Loucy (cell line): ENCODE results near the gene UNK.

ENCODE experiments used
- H2AFZ ChIP-seq: fragments of 200-600 bp; sonication (generic); 2 replicates; pipeline ENCODE4 v1.6.0; 2016; ENCODE audit warnings: antibody characterized with exemption, mild to moderate bottlenecking, low read length, moderate library complexity
- H3F3A ChIP-seq: fragments of 200-600 bp; 2 replicates; pipeline ENCODE4 v1.6.0; 2016; ENCODE audit warnings: antibody characterized with exemption, low read depth, mild to moderate bottlenecking
- H3K27me3 ChIP-seq: fragments of 200-600 bp; sonication (generic); 2 replicates; pipeline ENCODE4 v1.6.1; 2014; ENCODE audit warnings: low read length, mild to moderate bottlenecking; ENCODE audit not compliant: insufficient read depth, poor library complexity, severe bottlenecking
- H3K36me3 ChIP-seq: fragments of 200-600 bp; sonication (generic); 2 replicates; pipeline ENCODE4 v1.6.1; 2016; ENCODE audit warnings: low read length; ENCODE audit not compliant: insufficient read depth
- H3K4me1 ChIP-seq: fragments of 200-600 bp; sonication (generic); 2 replicates; pipeline ENCODE4 v1.5.1; 2014; ENCODE audit warnings: low read length, mild to moderate bottlenecking; ENCODE audit not compliant: insufficient read depth, poor library complexity, severe bottlenecking
- H3K4me2 ChIP-seq: fragments of 200-600 bp; sonication (generic); 2 replicates; pipeline ENCODE4 v1.6.0; 2014; ENCODE audit warnings: antibody characterized with exemption, low read length, low read depth, mild to moderate bottlenecking; ENCODE audit not compliant: poor library complexity, severe bottlenecking
- H3K4me3 ChIP-seq: fragments of 200-600 bp; sonication (generic); 2 replicates; pipeline ENCODE4 v1.5.1; 2014; ENCODE audit warnings: low read length, mild to moderate bottlenecking, mixed read lengths; ENCODE audit not compliant: poor library complexity, severe bottlenecking
- H3K79me2 ChIP-seq: fragments of 200-600 bp; sonication (generic); 2 replicates; pipeline ENCODE4 v1.6.1; 2014; ENCODE audit warnings: low read length; ENCODE audit not compliant: insufficient read depth
- H3K9ac ChIP-seq: fragments of 200-600 bp; sonication (generic); 2 replicates; pipeline ENCODE4 v1.6.0; 2014; ENCODE audit warnings: mild to moderate bottlenecking, low read depth, low read length, moderate library complexity; ENCODE audit not compliant: poor library complexity, severe bottlenecking
- H3K9me2 ChIP-seq: fragments of 200-600 bp; sonication (generic); replicated peaks from 2 replicates; pipeline ENCODE4 v1.6.1; 2016; ENCODE audit warnings: low read depth, low read length, mixed read lengths
- H3K9me3 ChIP-seq: fragments of 200-600 bp; sonication (generic); 2 replicates; pipeline ENCODE4 v1.6.1; 2014; ENCODE audit warnings: mild to moderate bottlenecking, antibody characterized with exemption, low read length, low read depth; ENCODE audit not compliant: insufficient read depth
- H4K20me1 ChIP-seq: fragments of 200-600 bp; sonication (generic); 2 replicates; pipeline ENCODE4 v1.6.0; 2014; ENCODE audit warnings: antibody characterized with exemption, low read length, mild to moderate bottlenecking; ENCODE audit not compliant: insufficient read depth, poor library complexity, severe bottlenecking
- EZH2phosphoT487 ChIP-seq: fragments of 200-600 bp; IDR thresholded peaks from 2 replicates; pipeline ENCODE4 v1.6.1; 2018; ENCODE audit warnings: antibody characterized with exemption, mild to moderate bottlenecking, moderate library complexity, borderline replicate concordance
- TF ChIP-seq, protein P1 (sequence below): fragments of 200-600 bp; sonication (generic); conservative IDR thresholded peaks from 2 replicates; pipeline ENCODE4 v1.5.1; 2014; ENCODE audit warnings: mild to moderate bottlenecking, antibody characterized with exemption, low read length

Gene UNK

DNA sequence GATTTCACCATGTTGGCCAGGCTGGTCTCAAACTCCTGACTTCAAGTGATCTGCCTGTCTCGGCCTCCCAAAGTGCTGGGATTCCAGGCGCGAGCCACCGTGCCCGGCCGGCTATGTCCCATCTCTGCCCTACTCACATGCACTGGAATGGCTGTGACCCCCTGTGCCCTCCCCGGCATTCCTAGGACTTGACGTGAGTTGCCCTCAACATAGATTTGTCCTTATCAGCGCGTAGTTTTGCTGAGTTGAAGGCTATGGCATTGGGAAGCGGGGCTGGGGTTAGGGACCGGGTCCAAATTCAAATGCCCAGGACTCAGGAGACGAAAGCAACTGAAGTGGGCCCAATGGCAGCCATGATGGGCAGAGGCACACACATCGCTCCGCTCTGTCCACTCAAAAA, 53.8 kb downstream of the UNK start:
- H4K20me1 ChIP-seq = peaks cover 38% of the 10 kb centered on the region
- peaks cover 44% of the 10 kb centered on the region for H3K79me2 ChIP-seq
- H3K9me2 ChIP-seq = no peaks in the 10 kb centered on the region
- H3F3A ChIP-seq = no peaks in the 10 kb centered on the region
- H3K4me3 ChIP-seq = no peak overlapping the region
- no peak overlapping the region for H3K9ac ChIP-seq
- no peak for TF ChIP-seq EZH2phosphoT487
- TF ChIP-seq, protein P1, sequence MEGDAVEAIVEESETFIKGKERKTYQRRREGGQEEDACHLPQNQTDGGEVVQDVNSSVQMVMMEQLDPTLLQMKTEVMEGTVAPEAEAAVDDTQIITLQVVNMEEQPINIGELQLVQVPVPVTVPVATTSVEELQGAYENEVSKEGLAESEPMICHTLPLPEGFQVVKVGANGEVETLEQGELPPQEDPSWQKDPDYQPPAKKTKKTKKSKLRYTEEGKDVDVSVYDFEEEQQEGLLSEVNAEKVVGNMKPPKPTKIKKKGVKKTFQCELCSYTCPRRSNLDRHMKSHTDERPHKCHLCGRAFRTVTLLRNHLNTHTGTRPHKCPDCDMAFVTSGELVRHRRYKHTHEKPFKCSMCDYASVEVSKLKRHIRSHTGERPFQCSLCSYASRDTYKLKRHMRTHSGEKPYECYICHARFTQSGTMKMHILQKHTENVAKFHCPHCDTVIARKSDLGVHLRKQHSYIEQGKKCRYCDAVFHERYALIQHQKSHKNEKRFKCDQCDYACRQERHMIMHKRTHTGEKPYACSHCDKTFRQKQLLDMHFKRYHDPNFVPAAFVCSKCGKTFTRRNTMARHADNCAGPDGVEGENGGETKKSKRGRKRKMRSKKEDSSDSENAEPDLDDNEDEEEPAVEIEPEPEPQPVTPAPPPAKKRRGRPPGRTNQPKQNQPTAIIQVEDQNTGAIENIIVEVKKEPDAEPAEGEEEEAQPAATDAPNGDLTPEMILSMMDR = no peak
- H2AFZ ChIP-seq = no peak overlapping the region
- peaks cover 46% of the 10 kb centered on the region; the same call in 1 of the 2 replicates for H3K36me3 ChIP-seq
- H3K4me1 ChIP-seq = peaks cover 18% of the 10 kb centered on the region
- H3K9me3 ChIP-seq = no peaks in the 10 kb centered on the region
- H3K4me2 ChIP-seq = no peak overlapping the region
- no peaks in the 10 kb centered on the region for H3K27me3 ChIP-seq

DNA sequence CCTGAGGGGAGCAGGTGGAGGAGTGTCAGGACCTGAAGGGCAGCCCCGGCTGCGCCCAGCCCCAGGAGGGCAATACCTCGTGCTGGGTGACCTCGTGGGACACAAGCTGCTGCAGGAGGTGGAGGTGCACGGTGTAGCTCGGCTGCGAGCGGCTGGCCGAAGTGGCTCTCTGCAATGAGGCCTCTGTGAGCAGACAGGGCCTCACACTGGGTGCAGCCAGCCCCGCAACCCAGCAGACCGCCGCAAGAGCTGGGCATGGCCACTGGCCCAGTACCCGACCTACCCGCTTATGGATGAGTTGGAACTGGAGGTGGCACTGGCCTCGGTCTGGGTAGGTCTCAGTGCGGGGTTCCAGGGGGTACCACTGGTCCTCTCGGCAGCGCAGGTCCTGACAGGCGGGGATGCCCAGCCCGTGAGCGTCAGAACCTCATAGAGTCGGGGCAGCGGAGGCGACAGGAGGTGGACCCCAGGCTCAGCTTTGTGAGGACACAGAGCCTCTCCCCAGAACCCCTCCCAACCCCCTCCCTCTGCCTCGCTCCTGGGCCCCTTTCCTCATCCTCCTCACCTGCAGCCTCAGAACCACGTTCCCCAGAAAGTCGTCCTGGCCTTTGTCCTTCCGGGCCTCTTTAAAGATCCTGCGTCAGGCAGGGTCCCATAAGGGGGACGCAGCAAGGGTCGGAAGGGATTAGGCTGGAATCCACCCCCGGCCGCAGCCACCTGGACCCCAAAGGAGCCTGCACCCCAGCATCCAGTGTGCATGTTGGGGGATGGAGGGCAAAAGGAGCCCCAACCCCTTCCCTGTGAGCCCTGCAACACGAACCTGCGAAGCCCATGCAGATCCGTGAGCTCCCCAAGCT, 55.6 kb downstream of the UNK start:
- H3K27me3 ChIP-seq = no peaks in the 10 kb centered on the region
- peaks cover 28% of the 10 kb centered on the region; the same call in 1 of the 2 replicates for H3K36me3 ChIP-seq
- TF ChIP-seq, protein P1 = no peak
- no peak overlapping the region for H3K9ac ChIP-seq
- H3K9me3 ChIP-seq = no peaks in the 10 kb centered on the region
- H3K79me2 ChIP-seq = peaks cover 58% of the 10 kb centered on the region
- peaks cover 16% of the 10 kb centered on the region for H3K4me1 ChIP-seq
- H3K4me3 ChIP-seq = no peak overlapping the region
- H2AFZ ChIP-seq = no peak overlapping the region
- peaks cover 27% of the 10 kb centered on the region for H4K20me1 ChIP-seq
- H3K4me2 ChIP-seq = peak overlapping the region; percentile 8
- no peaks in the 10 kb centered on the region for H3F3A ChIP-seq
- H3K9me2 ChIP-seq = no peaks in the 10 kb centered on the region

DNA sequence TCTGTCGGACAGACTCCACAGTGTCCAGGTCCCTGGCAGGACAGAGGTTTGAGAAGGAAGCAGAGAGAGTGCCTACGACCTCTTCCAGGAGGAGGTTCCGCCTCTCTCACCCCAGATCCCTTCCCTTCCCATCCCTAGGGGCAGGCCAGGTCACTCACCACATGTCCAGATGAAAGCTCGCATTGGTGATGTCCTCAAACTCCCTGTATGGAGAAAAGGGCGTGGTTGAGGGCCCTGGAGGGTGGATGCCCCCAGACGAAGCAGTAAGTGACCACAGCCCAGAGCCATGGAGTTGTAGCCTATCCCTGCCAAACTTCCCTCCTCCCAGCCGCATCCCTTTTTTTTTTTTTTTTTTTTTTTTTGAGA, 56.2 kb downstream of the UNK start:
- Histone ChIP-seq H3K36me3 (peaks cover 22% of the 10 kb centered on the region; the same call in 1 of the 2 replicates), H3K9me2 (no peaks in the 10 kb centered on the region), H3K79me2 (peaks cover 58% of the 10 kb centered on the region), H3K4me3 (no peak overlapping the region), H2AFZ (no peak overlapping the region), H3F3A (no peaks in the 10 kb centered on the region), H3K9ac (no peak overlapping the region), H3K9me3 (no peaks in the 10 kb centered on the region), H3K4me2 (peak overlapping the region; percentile 8), H4K20me1 (peaks cover 24% of the 10 kb centered on the region), H3K4me1 (peaks cover 21% of the 10 kb centered on the region), H3K27me3 (no peaks in the 10 kb centered on the region)
- TF ChIP-seq, protein P1 = no peak
- TF ChIP-seq EZH2phosphoT487 = no peak
